Esophagus squamous epithelium (tissue), 4 donors: ENCODE results near the gene OR2AG2.

Experiments used
- POLR2A ChIP-seq, 4 donors: fragments of 450-650 bp; IDR thresholded peaks; one replicate each; pipeline ENCODE4 v1.6.1; 2017; ENCODE audit warnings: antibody characterized with exemption in 4 of 4, mild to moderate bottlenecking in 4 of 4, moderate library complexity in 3 of 4
- TF ChIP-seq, protein P1 (sequence below), 6 experiments: fragments of 450-650 bp in 4 of 6; fragments of 200-600 bp in 2 of 6; sonication (generic) in 2 of 6; IDR thresholded peaks; one replicate each; pipeline ENCODE4 v1.5.1; 2016 to 2019; ENCODE audit warnings: antibody characterized with exemption in 6 of 6, mild to moderate bottlenecking in 4 of 6, moderate library complexity in 4 of 6

DNA sequence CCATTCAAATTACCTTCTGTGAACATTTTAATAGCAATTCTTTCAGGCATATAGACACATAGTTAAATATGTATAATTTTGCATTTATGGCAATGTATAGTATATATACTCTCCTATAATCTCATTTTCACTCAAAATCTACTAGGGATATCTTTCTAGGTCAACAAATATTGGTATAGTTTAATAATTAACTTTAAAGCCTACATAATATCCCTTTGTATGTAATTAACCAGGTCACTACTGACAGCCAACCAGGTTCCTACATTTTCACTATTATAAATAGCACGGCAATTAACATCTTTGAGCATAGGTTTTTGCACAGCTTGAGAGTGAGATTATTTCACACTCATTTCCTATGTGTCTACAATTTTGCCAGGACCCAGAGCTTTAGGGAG is 15.8 kb downstream of the OR2AG2 start:
- TF ChIP-seq POLR2A (IDR thresholded peaks at IDR 0.05): no peak
- TF ChIP-seq, protein P1, sequence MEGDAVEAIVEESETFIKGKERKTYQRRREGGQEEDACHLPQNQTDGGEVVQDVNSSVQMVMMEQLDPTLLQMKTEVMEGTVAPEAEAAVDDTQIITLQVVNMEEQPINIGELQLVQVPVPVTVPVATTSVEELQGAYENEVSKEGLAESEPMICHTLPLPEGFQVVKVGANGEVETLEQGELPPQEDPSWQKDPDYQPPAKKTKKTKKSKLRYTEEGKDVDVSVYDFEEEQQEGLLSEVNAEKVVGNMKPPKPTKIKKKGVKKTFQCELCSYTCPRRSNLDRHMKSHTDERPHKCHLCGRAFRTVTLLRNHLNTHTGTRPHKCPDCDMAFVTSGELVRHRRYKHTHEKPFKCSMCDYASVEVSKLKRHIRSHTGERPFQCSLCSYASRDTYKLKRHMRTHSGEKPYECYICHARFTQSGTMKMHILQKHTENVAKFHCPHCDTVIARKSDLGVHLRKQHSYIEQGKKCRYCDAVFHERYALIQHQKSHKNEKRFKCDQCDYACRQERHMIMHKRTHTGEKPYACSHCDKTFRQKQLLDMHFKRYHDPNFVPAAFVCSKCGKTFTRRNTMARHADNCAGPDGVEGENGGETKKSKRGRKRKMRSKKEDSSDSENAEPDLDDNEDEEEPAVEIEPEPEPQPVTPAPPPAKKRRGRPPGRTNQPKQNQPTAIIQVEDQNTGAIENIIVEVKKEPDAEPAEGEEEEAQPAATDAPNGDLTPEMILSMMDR (IDR thresholded peaks at IDR 0.05): no peak
